GM12875 (cell line): ENCODE data around the gene CD8A.

Source experiments
- H3K4me3 ChIP-seq: one replicate; pipeline ENCODE4 v1.5.1; 2011; ENCODE audit warnings: low read depth, low read length, control low read depth
- CTCF ChIP-seq: IDR thresholded peaks from 2 replicates; pipeline ENCODE4 v1.5.1; 2011; ENCODE audit warnings: low read depth, mild to moderate bottlenecking, control low read depth, inconsistent platforms, low read length, moderate library complexity, borderline replicate concordance; ENCODE audit not compliant: insufficient read depth

The CD8A gene

GRCh38 chr2:86783615-86784339 lies 6.9 kb downstream of the CD8A start:
- TF ChIP-seq CTCF, result no peak
- no peak overlapping the region for H3K4me3 ChIP-seq

GRCh38 chr2:86782748-86783147 lies 8.0 kb downstream of the CD8A start:
- H3K4me3 ChIP-seq, result no peak overlapping the region

GRCh38 chr2:86781363-86781762 lies 9.3 kb downstream of the CD8A start:
- TF ChIP-seq CTCF, result no peak
- H3K4me3 ChIP-seq, result no peak overlapping the region

More at GRCh38 chr2:86782748-86783147, 8.0 kb downstream of the CD8A start:
- TF ChIP-seq CTCF, result no peak

- TF ChIP-seq CTCF, result no peak
These were observed 10.7 kb downstream of the CD8A start for GRCh38 chr2:86779971-86780370.

GRCh38 chr2:86778957-86779356 lies 11.8 kb downstream of the CD8A start:
- TF ChIP-seq CTCF, result no peak
- H3K4me3 ChIP-seq, result no peak overlapping the region

More at GRCh38 chr2:86779971-86780370, 10.7 kb downstream of the CD8A start:
- no peak overlapping the region for H3K4me3 ChIP-seq

GRCh38 chr2:86776532-86776931 lies 14.2 kb downstream of the CD8A start:
- H3K4me3 ChIP-seq, result no peak overlapping the region
- TF ChIP-seq CTCF, result no peak

- TF ChIP-seq CTCF, result no peak
These were observed 15.4 kb downstream of the CD8A start for GRCh38 chr2:86775338-86775737.

More at GRCh38 chr2:86775338-86775737, 15.4 kb downstream of the CD8A start:
- H3K4me3 ChIP-seq, result no peak overlapping the region
